Mucosa of stomach (tissue), 1 donor: ENCODE results near the gene GPAT3.
"Not testable (repeated sequence)": the region's sequence is repeated elsewhere in the genome, so short reads cannot be mapped to it uniquely, and the experiment has no call there.

ENCODE experiments used
- H3K27me3 ChIP-seq: one replicate; pipeline ENCODE4 v1.7.0; 2013; ENCODE audit warnings: mild to moderate bottlenecking, low read length; ENCODE audit not compliant: control insufficient read depth, insufficient read depth
- H3K36me3 ChIP-seq: one replicate; pipeline ENCODE4 v1.7.0; 2013; ENCODE audit warnings: low read length; ENCODE audit not compliant: control insufficient read depth, insufficient read depth
- H3K4me1 ChIP-seq: one replicate; pipeline ENCODE4 v1.7.0; 2013; ENCODE audit warnings: mild to moderate bottlenecking, low read length; ENCODE audit not compliant: control insufficient read depth, insufficient read depth
- H3K4me3 ChIP-seq: one replicate; pipeline ENCODE4 v1.7.0; 2013; ENCODE audit warnings: low read length
- H3K9ac ChIP-seq: one replicate; pipeline ENCODE4 v1.7.0; 2013; ENCODE audit warnings: mild to moderate bottlenecking, low read length, moderate library complexity
- H3K9me3 ChIP-seq: one replicate; pipeline ENCODE4 v1.7.0; 2013; ENCODE audit warnings: mild to moderate bottlenecking, low read length, moderate library complexity; ENCODE audit not compliant: control insufficient read depth
- donor health status: Pancreatic carcinoma.

GPAT3 gene

DNA sequence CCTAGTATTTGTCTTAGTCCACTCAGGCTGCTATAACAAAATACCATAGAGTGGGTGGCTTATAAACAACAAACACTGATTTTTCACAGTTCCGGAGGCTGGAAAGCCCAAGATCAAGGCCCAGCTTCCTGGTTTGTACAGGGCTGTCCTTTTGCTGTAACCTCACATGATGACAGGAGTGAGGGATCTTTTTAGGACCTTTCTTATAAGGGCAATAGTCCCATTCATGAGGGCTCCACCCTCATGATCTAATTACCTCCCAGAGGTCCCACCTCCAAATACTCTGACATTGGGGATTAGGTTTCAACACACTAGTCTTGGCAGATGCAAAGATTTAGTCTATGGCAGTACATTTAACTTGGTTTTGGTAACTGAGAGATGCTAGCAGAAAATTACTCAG is 20.9 kb downstream of the GPAT3 start:
- Histone ChIP-seq H3K36me3 (no peaks in the 10 kb centered on the region), H3K9me3 (no peaks in the 10 kb centered on the region), H3K27me3 (no peaks in the 10 kb centered on the region), H3K4me3 (no peak overlapping the region), H3K9ac (no peak overlapping the region), H3K4me1 (peaks cover 7% of the 10 kb centered on the region)

GRCh38 chr4:83558059-83558653 is 22.2 kb downstream of the GPAT3 start:
- no peaks in the 10 kb centered on the region for H3K27me3 ChIP-seq
- no peak overlapping the region for H3K4me3 ChIP-seq
- H3K9ac ChIP-seq: no peak overlapping the region
- H3K9me3 ChIP-seq: no peaks in the 10 kb centered on the region
- no peaks in the 10 kb centered on the region for H3K36me3 ChIP-seq
- peaks cover 7% of the 10 kb centered on the region for H3K4me1 ChIP-seq

GRCh38 chr4:83558680-83559079 is 22.8 kb downstream of the GPAT3 start:
- Histone ChIP-seq H3K9me3 (no peaks in the 10 kb centered on the region), H3K4me1 (peaks cover 7% of the 10 kb centered on the region), H3K9ac (no peak overlapping the region), H3K4me3 (no peak overlapping the region), H3K27me3 (no peaks in the 10 kb centered on the region), H3K36me3 (no peaks in the 10 kb centered on the region)

DNA sequence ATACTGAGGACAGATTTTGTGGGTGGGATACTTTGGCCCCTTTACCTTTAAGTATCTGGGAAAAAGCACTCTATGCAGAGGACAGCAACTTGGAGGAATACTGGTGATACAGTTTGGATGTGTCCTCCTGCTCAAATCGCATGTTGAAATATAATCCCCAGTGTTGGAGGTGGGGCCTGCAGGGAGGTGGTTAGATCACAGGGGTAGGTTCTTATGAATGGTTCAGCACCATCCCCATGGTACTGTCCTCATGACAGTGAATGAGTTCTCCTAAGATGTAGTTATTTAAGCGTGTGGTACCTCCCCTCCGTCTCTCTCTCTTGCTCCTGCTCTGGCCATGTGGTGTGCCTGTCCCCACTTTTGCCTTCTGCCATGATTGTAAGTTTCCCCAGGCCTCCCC is 24.6 kb downstream of the GPAT3 start:
- Histone ChIP-seq H3K9ac (no peak overlapping the region), H3K9me3 (no peaks in the 10 kb centered on the region), H3K4me3 (no peak overlapping the region), H3K27me3 (no peaks in the 10 kb centered on the region), H3K36me3 (no peaks in the 10 kb centered on the region), H3K4me1 (peaks cover 7% of the 10 kb centered on the region)

- H3K9ac ChIP-seq: no peak overlapping the region
- H3K9me3 ChIP-seq: no peaks in the 10 kb centered on the region
- H3K4me1 ChIP-seq: peaks cover 7% of the 10 kb centered on the region
- H3K27me3 ChIP-seq: no peaks in the 10 kb centered on the region
- no peak overlapping the region for H3K4me3 ChIP-seq
- H3K36me3 ChIP-seq: no peaks in the 10 kb centered on the region
Measured at GRCh38 chr4:83561381-83561780, 25.5 kb downstream of the GPAT3 start.

GRCh38 chr4:83563998-83564397 is 28.1 kb downstream of the GPAT3 start:
- Histone ChIP-seq H3K4me3 (no peak overlapping the region), H3K4me1 (peaks cover 7% of the 10 kb centered on the region), H3K9ac (no peak overlapping the region), H3K27me3 (no peaks in the 10 kb centered on the region), H3K36me3 (no peaks in the 10 kb centered on the region), H3K9me3 (no peaks in the 10 kb centered on the region)

GRCh38 chr4:83568062-83568461 is 32.2 kb downstream of the GPAT3 start:
- no peaks in the 10 kb centered on the region for H3K4me1 ChIP-seq
- H3K27me3 ChIP-seq: no peaks in the 10 kb centered on the region
- no peaks in the 10 kb centered on the region for H3K9me3 ChIP-seq

DNA sequence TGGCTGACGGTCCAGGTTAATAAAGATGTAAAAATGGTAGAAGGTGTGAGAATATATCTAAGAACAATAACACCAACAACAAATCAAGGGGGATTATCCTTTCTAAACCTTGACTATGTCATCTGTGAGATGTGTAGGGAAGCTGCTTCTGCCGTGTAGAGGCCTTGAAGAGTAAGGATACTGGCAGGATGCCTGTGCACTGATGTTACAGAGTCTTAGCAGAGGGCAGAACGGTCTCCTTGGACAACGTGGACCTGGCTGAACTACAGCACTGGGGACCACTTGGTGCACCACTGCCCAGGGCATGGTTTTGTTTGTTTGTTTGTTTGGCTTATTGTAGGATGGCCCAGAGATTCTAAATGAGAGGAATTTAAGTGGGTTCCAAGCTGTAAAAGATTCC is 33.5 kb downstream of the GPAT3 start:
- H3K36me3 ChIP-seq: no peaks in the 10 kb centered on the region
- H3K27me3 ChIP-seq: no peaks in the 10 kb centered on the region
- H3K9me3 ChIP-seq: no peaks in the 10 kb centered on the region
- H3K4me1 ChIP-seq: no peaks in the 10 kb centered on the region
- no peak overlapping the region for H3K4me3 ChIP-seq
- no peak overlapping the region for H3K9ac ChIP-seq

More at GRCh38 chr4:83568062-83568461, 32.2 kb downstream of the GPAT3 start:
- Histone ChIP-seq H3K9ac (no peak overlapping the region), H3K36me3 (no peaks in the 10 kb centered on the region), H3K4me3 (no peak overlapping the region)

- H3K4me3 ChIP-seq: no peak overlapping the region
- no peaks in the 10 kb centered on the region for H3K27me3 ChIP-seq
- H3K4me1 ChIP-seq: no peaks in the 10 kb centered on the region
- no peaks in the 10 kb centered on the region for H3K36me3 ChIP-seq
- no peaks in the 10 kb centered on the region for H3K9me3 ChIP-seq
- no peak overlapping the region for H3K9ac ChIP-seq
Measured at GRCh38 chr4:83569987-83570386, 34.1 kb downstream of the GPAT3 start.

DNA sequence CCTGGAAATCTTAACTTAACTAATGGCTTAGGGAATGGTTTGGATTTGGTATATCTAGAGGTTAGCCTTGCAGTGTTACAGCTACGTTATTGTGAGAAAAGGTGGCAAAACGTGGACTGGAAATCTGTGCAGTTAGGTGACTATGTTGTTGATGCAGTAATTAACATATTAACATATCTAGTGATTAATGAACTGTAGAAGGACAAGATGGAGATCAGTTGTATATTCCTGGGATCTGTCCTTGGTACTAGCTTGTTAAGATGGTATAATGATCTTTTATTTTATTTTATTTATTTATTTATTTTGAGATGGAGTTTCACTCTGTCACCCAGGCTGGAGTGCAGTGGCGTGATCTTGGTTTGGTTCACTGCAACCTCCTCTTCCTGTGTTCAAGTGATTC is 36.9 kb downstream of the GPAT3 start:
- no peak overlapping the region for H3K9ac ChIP-seq

GRCh38 chr4:83574247-83574646 is 38.3 kb downstream of the GPAT3 start:
- Histone ChIP-seq H3K4me1 (no peaks in the 10 kb centered on the region), H3K9ac (no peak overlapping the region), H3K9me3 (no peaks in the 10 kb centered on the region), H3K36me3 (no peaks in the 10 kb centered on the region), H3K27me3 (no peaks in the 10 kb centered on the region), H3K4me3 (no peak overlapping the region)

More for the DNA sequence above, 36.9 kb downstream of the GPAT3 start:
- Histone ChIP-seq H3K4me1 (no peaks in the 10 kb centered on the region), H3K9me3 (no peaks in the 10 kb centered on the region), H3K27me3 (no peaks in the 10 kb centered on the region), H3K4me3 (no peak overlapping the region), H3K36me3 (no peaks in the 10 kb centered on the region)

- not testable (repeated sequence) for H3K4me3 ChIP-seq, H3K27me3 ChIP-seq, H3K9me3 ChIP-seq, H3K36me3 ChIP-seq, H3K9ac ChIP-seq, H3K4me1 ChIP-seq
Measured at GRCh38 chr4:83576237-83576636, 40.3 kb downstream of the GPAT3 start.
